DOHH2 (cell line): ENCODE measurements around the gene SUCO.

Source experiments
- H3F3A ChIP-seq: fragments of 200-600 bp; sonication (generic), shearing (Covaris generic); 2 replicates; pipeline ENCODE4 v1.6.0; 2016; ENCODE audit warnings: antibody characterized with exemption, mild to moderate bottlenecking; ENCODE audit not compliant: control insufficient read depth, insufficient read depth
- H3K27ac ChIP-seq: fragments of 200-600 bp; sonication (generic); 2 replicates; pipeline ENCODE4 v1.5.1; 2014; ENCODE audit warnings: low read depth, mild to moderate bottlenecking, low read length, moderate library complexity
- H3K27me3 ChIP-seq: fragments of 200-600 bp; sonication (generic); 2 replicates; pipeline ENCODE4 v1.6.1; 2014; ENCODE audit warnings: mild to moderate bottlenecking, low read length, mixed read lengths; ENCODE audit not compliant: control insufficient read depth
- H3K36me3 ChIP-seq: fragments of 200-600 bp; sonication (generic); 2 replicates; pipeline ENCODE4 v1.6.1; 2014; ENCODE audit warnings: mild to moderate bottlenecking, low read length, moderate library complexity, mixed read lengths; ENCODE audit not compliant: control insufficient read depth
- H3K4me1 ChIP-seq: fragments of 200-600 bp; sonication (generic); 2 replicates; pipeline ENCODE4 v1.6.1; 2014; ENCODE audit warnings: mild to moderate bottlenecking, low read length, mixed read lengths; ENCODE audit not compliant: control insufficient read depth
- H3K4me2 ChIP-seq: fragments of 200-600 bp; sonication (generic); 2 replicates; pipeline ENCODE4 v1.6.0; 2014; ENCODE audit warnings: mild to moderate bottlenecking, low read length, moderate library complexity
- H3K4me3 ChIP-seq: fragments of 200-600 bp; sonication (generic); 2 replicates; pipeline ENCODE4 v1.5.1; 2014; ENCODE audit warnings: mild to moderate bottlenecking, low read length, mixed read lengths
- H3K79me2 ChIP-seq: fragments of 200-600 bp; sonication (generic); 2 replicates; pipeline ENCODE4 v1.6.1; 2014; ENCODE audit warnings: mild to moderate bottlenecking, low read length, mixed read lengths; ENCODE audit not compliant: control insufficient read depth
- H3K9me2 ChIP-seq: fragments of 200-600 bp; sonication (generic); replicated peaks from 2 replicates; pipeline ENCODE4 v1.6.1; 2014; ENCODE audit warnings: mild to moderate bottlenecking, low read length, mixed read lengths; ENCODE audit not compliant: control insufficient read depth
- H3K9me3 ChIP-seq: fragments of 200-600 bp; sonication (generic); 2 replicates; pipeline ENCODE4 v1.6.1; 2014; ENCODE audit warnings: antibody characterized with exemption, low read length, mixed read lengths; ENCODE audit not compliant: control insufficient read depth, insufficient read depth
- H4K20me1 ChIP-seq: fragments of 200-600 bp; sonication (generic); 2 replicates; pipeline ENCODE4 v1.6.0; 2014; ENCODE audit warnings: low read depth, mild to moderate bottlenecking, antibody characterized with exemption, low read length, moderate library complexity; ENCODE audit not compliant: control insufficient read depth, insufficient read depth
- CTCF ChIP-seq: fragments of 200-600 bp; sonication (generic); IDR thresholded peaks from one replicate; pipeline ENCODE4 v1.5.1; 2014; ENCODE audit warnings: antibody characterized with exemption, mild to moderate bottlenecking, low read depth, low read length; ENCODE audit not compliant: poor library complexity, severe bottlenecking
- EZH2phosphoT487 ChIP-seq: fragments of 200-600 bp; sonication (generic); IDR thresholded peaks from 2 replicates; pipeline ENCODE4 v1.6.1; 2017; ENCODE audit warnings: borderline replicate concordance, mild to moderate bottlenecking, antibody characterized with exemption, low read length, moderate library complexity, mixed read lengths

SUCO gene

GRCh38 chr1:172554915-172555314 is 22.0 kb downstream of the SUCO start:
- Histone ChIP-seq H3K9me2 (no peaks in the 10 kb centered on the region), H3K4me1 (no peaks in the 10 kb centered on the region), H3K9me3 (no peaks in the 10 kb centered on the region), H3K27ac (no peak overlapping the region), H3K36me3 (peaks cover 41% of the 10 kb centered on the region), H3K27me3 (no peaks in the 10 kb centered on the region), H3K4me2 (no peak overlapping the region), H3K4me3 (no peak overlapping the region), H3F3A (no peaks in the 10 kb centered on the region), H3K79me2 (peaks cover 31% of the 10 kb centered on the region), H4K20me1 (no peaks in the 10 kb centered on the region)
- TF ChIP-seq CTCF (no peak), EZH2phosphoT487 (no peak)

GRCh38 chr1:172556461-172556860 is 23.5 kb downstream of the SUCO start:
- peaks cover 54% of the 10 kb centered on the region for H3K36me3 ChIP-seq

GRCh38 chr1:172557270-172557669 is 24.3 kb downstream of the SUCO start:
- H3K27ac ChIP-seq = no peak overlapping the region
- H3K36me3 ChIP-seq = peaks cover 57% of the 10 kb centered on the region
- H3F3A ChIP-seq = no peaks in the 10 kb centered on the region
- TF ChIP-seq CTCF (no peak), EZH2phosphoT487 (no peak)
- no peaks in the 10 kb centered on the region for H3K27me3 ChIP-seq
- peaks cover 12% of the 10 kb centered on the region; the same call in 1 of the 2 replicates for H3K79me2 ChIP-seq
- no peaks in the 10 kb centered on the region for H3K9me3 ChIP-seq
- no peaks in the 10 kb centered on the region for H3K4me1 ChIP-seq
- no peak overlapping the region for H3K4me2 ChIP-seq
- no peak overlapping the region for H3K4me3 ChIP-seq
- H3K9me2 ChIP-seq = no peaks in the 10 kb centered on the region
- H4K20me1 ChIP-seq = no peaks in the 10 kb centered on the region

More at GRCh38 chr1:172556461-172556860, 23.5 kb downstream of the SUCO start:
- H3K27me3 ChIP-seq = no peaks in the 10 kb centered on the region
- no peak overlapping the region for H3K4me3 ChIP-seq
- H4K20me1 ChIP-seq = no peaks in the 10 kb centered on the region
- no peak overlapping the region for H3K4me2 ChIP-seq
- H3F3A ChIP-seq = no peaks in the 10 kb centered on the region
- TF ChIP-seq EZH2phosphoT487 (no peak), CTCF (no peak)
- no peak overlapping the region for H3K27ac ChIP-seq
- H3K9me3 ChIP-seq = no peaks in the 10 kb centered on the region
- H3K9me2 ChIP-seq = no peaks in the 10 kb centered on the region
- H3K4me1 ChIP-seq = no peaks in the 10 kb centered on the region
- peaks cover 16% of the 10 kb centered on the region for H3K79me2 ChIP-seq
